HepG2 (cell line): ENCODE data around the gene TELO2. TPM values are rescaled to one million over a fixed set of nuclear protein-coding genes. Genes with fewer than 3 reads are reported as not detected.

Experiments
- ATAC-seq: fragments of 200-7000 bp; cut with Tn5 transposase; 3 replicates; pipeline ENCODE4 v1.9.1; 2020; ENCODE audit warnings: mild to moderate bottlenecking, moderate library complexity
- BruUV-seq: library from RNA; stranded (reverse); fragments of 400-500 nt; replicated peaks from 2 replicates; lab custom pipeline; 2021; lab: Mats Ljungman, UMichigan
- CTCF ChIA-PET: fragments of 300-600 bp; formaldehyde crosslinking; extraction: SDS; loops from one replicate; lab custom pipeline; 2021; ENCODE audit warnings: low total read pairs, inconsistent platforms, low intra/inter-chr PET ratio; lab: Yijun Ruan, JAX
- POLR2A ChIA-PET: fragments of 350-600 bp; sonication (Branson Sonifier 250); formaldehyde crosslinking; loops from one replicate; lab custom pipeline; 2020; ENCODE audit warnings: antibody characterized with exemption, inconsistent platforms; lab: Yijun Ruan, JAX
- DNase-seq: peaks from one replicate; pipeline ENCODE4 v3.0.0-alpha.2; 2015; ENCODE audit warnings: low spot score
- FAIRE-seq: peaks from 3 replicates; lab custom pipeline; 2011; peaks lifted over from hg19 to GRCh38; lab: Jason Lieb, UNC
- H2AFZ ChIP-seq: one replicate; pipeline ENCODE4 v1.6.1; 2011; ENCODE audit warnings: low read length, inconsistent platforms
- H3K27ac ChIP-seq: fragments of 300-600 bp; 3 replicates; pipeline ENCODE4 v1.8.0; 2011; ENCODE audit warnings: mixed run types, mild to moderate bottlenecking, mixed read lengths, low read length, inconsistent platforms; ENCODE audit not compliant: insufficient read depth; ENCODE audit errors: extremely low read length
- H3K27me3 ChIP-seq, 2 experiments: fragments of 200-600 bp in 1 of 2; 2 replicates in 1 of 2; 3 replicates in 1 of 2; pipeline versions ENCODE4 v1.6.0 to v1.8.0; 2011; ENCODE audit warnings: low read length in 2 of 2, mild to moderate bottlenecking in 2 of 2, moderate library complexity in 2 of 2, inconsistent platforms in 1 of 2; ENCODE audit not compliant: insufficient read depth in 2 of 2, control insufficient read depth in 1 of 2
- H3K36me3 ChIP-seq, 2 experiments: fragments of 200-600 bp in 1 of 2; replicated peaks in 1 of 2; 2 replicates in 1 of 2; 3 replicates in 1 of 2; pipeline versions ENCODE4 v1.5.1 to v1.8.0; 2011; ENCODE audit warnings: low read length in 2 of 2, inconsistent platforms in 1 of 2; ENCODE audit not compliant: insufficient read depth in 2 of 2, control insufficient read depth in 1 of 2
- H3K4me1 ChIP-seq: 2 replicates; pipeline ENCODE4 v1.5.1; 2012; ENCODE audit warnings: low read length, inconsistent platforms; ENCODE audit not compliant: insufficient read depth
- H3K4me2 ChIP-seq: 2 replicates; pipeline ENCODE4 v1.6.0; 2011; ENCODE audit warnings: low read depth, low read length, inconsistent platforms
- H3K4me3 ChIP-seq, 3 experiments: fragments of 200-600 bp in 1 of 3; sonication (generic), shearing (Covaris generic) in 1 of 3; replicated peaks in 1 of 3; 2 replicates each; pipeline ENCODE4 v1.5.1; 2011 to 2016; ENCODE audit warnings: low read length in 3 of 3, inconsistent platforms in 2 of 3, low read depth in 2 of 3, mild to moderate bottlenecking in 2 of 3, control low read depth in 1 of 3, mixed read lengths in 1 of 3; ENCODE audit not compliant: insufficient read depth in 1 of 3
- H3K79me2 ChIP-seq: one replicate; pipeline ENCODE4 v1.6.1; 2011; ENCODE audit warnings: low read length, inconsistent platforms; ENCODE audit not compliant: insufficient read depth
- H3K9ac ChIP-seq: 2 replicates; pipeline ENCODE4 v1.6.0; 2011; ENCODE audit warnings: mild to moderate bottlenecking, low read depth, low read length, inconsistent platforms; ENCODE audit not compliant: insufficient read depth
- H3K9me3 ChIP-seq: 2 replicates; pipeline ENCODE4 v1.5.1; 2012; ENCODE audit warnings: mild to moderate bottlenecking, low read length
- H4K20me1 ChIP-seq: 2 replicates; pipeline ENCODE4 v1.6.0; 2011; ENCODE audit warnings: inconsistent platforms, mild to moderate bottlenecking, low read length, moderate library complexity; ENCODE audit not compliant: insufficient read depth
- ATF7-NPFF ChIP-seq: sonication (generic); formaldehyde crosslinking; IDR thresholded peaks from 2 replicates; pipeline ENCODE4 v1.8.1; 2023; ENCODE audit warnings: mild to moderate bottlenecking, low read depth, missing genetic modification reagents, moderate library complexity
- CHCHD3 ChIP-seq: sonication (generic); formaldehyde crosslinking; IDR thresholded peaks from 2 replicates; pipeline ENCODE4 v1.8.0; 2022; ENCODE audit warnings: mild to moderate bottlenecking, missing genetic modification reagents, moderate library complexity
- FOXJ3 ChIP-seq: sonication (generic); formaldehyde crosslinking; IDR thresholded peaks from 2 replicates; pipeline ENCODE4 v1.4.0; 2020; ENCODE audit warnings: missing genetic modification reagents, mild to moderate bottlenecking, borderline replicate concordance
- HHEX ChIP-seq: IDR thresholded peaks from 2 replicates; pipeline ENCODE4 v1.6.1; 2016; ENCODE audit warnings: control low read depth
- KLF11 ChIP-seq: IDR thresholded peaks from 2 replicates; pipeline ENCODE4 v1.6.1; 2016; ENCODE audit warnings: missing compliant biosample characterization
- MZF1 ChIP-seq: sonication (generic); formaldehyde crosslinking; IDR thresholded peaks from 2 replicates; pipeline ENCODE4 v1.8.1; 2023; ENCODE audit warnings: mild to moderate bottlenecking, missing genetic modification reagents, borderline replicate concordance
- SSRP1 ChIP-seq: IDR thresholded peaks from 2 replicates; pipeline ENCODE4 v1.6.1; 2016; ENCODE audit warnings: control low read depth
- TAF1 ChIP-seq: sonication (generic); formaldehyde crosslinking; IDR thresholded peaks from 2 replicates; pipeline ENCODE4 v1.4.0; 2020; ENCODE audit warnings: missing genetic modification reagents
- THYN1 ChIP-seq: sonication (generic); formaldehyde crosslinking; IDR thresholded peaks from 2 replicates; pipeline ENCODE4 v1.8.1; 2023; ENCODE audit warnings: low read depth, mild to moderate bottlenecking, moderate library complexity, missing genetic modification reagents, borderline replicate concordance
- ZFX ChIP-seq: sonication (generic); formaldehyde crosslinking; IDR thresholded peaks from 2 replicates; pipeline ENCODE4 v1.4.0; 2020; ENCODE audit warnings: mild to moderate bottlenecking, low read depth, missing genetic modification reagents, moderate library complexity
- ZFY ChIP-seq: sonication (generic); formaldehyde crosslinking; IDR thresholded peaks from 2 replicates; pipeline ENCODE4 v1.4.0; 2020; ENCODE audit warnings: missing genetic modification reagents
- ZNF12 ChIP-seq: sonication (generic); formaldehyde crosslinking; IDR thresholded peaks from 2 replicates; pipeline ENCODE4 v1.5.0; 2020; ENCODE audit warnings: missing genetic modification reagents
- ZNF367 ChIP-seq: sonication (generic); formaldehyde crosslinking; IDR thresholded peaks from 2 replicates; pipeline ENCODE4 v1.4.0; 2020; ENCODE audit warnings: missing genetic modification reagents, borderline replicate concordance
- ZNF605 ChIP-seq: sonication (generic); formaldehyde crosslinking; IDR thresholded peaks from 2 replicates; pipeline ENCODE4 v1.8.0; 2022; ENCODE audit warnings: mild to moderate bottlenecking, missing genetic modification reagents
- WGBS: methylation state at CpG from one replicate; pipeline ENCODE4 v1.1.6; 2017; ENCODE audit warnings: low lambda C conversion rate; 5-methylcytosine and 5-hydroxymethylcytosine counted together
- in situ Hi-C: cut with HindIII; loops from 2 replicates; pipeline ENCODE4 v1.10.0; 2017; ENCODE audit warnings: low pct_unique_long_range_greater_than_20kb; ENCODE audit not compliant: extremely low pct_ligation_motif_present
- intact Hi-C: fragments of 100-400 bp; cut with micrococcal nuclease; formaldehyde crosslinking; loops from one replicate; pipeline ENCODE4 v1.10.0; 2022; ENCODE audit not compliant: unreplicated experiment
- polyA plus RNA-seq, 8 experiments: library from polyadenylated mRNA; depleted of rRNA in 3 of 8; stranded (reverse) in 7 of 8; unstranded in 1 of 8; fragments of >200 nt; fragmentation: Illumina TruSeq in 4 of 8; extraction: Trizol in 4 of 8; gene quantifications; 2 replicates each; pipeline versions ENCODE4 v1.2.1 to v1.2.3, GENCODE V29; 2011 to 2016; ENCODE audit warnings: low read depth in 4 of 8, missing spikeins in 1 of 8, mixed read lengths in 1 of 8; ENCODE audit not compliant: insufficient read depth in 1 of 8
- total RNA-seq, 5 experiments: library from RNA; depleted of rRNA; stranded (reverse); fragments of >200 nt; fragmentation: Illumina TruSeq; extraction: Trizol; gene quantifications; 2 replicates each; pipeline ENCODE4 v1.2.3, GENCODE V29; 2016; ENCODE audit warnings: low read depth in 1 of 5
- TF ChIP-seq, protein P1 (sequence below): sonication (generic); formaldehyde crosslinking; IDR thresholded peaks from 2 replicates; pipeline ENCODE4 v1.5.1; 2020; ENCODE audit warnings: mild to moderate bottlenecking, missing genetic modification reagents, moderate library complexity

TELO2 gene
- total and polyA plus RNA-seq, 2 of the 13 experiments (the other 11 are each of a cell fraction or from before 2014, with no cell fraction given), result 10.1 to 17.9 TPM

DNA sequence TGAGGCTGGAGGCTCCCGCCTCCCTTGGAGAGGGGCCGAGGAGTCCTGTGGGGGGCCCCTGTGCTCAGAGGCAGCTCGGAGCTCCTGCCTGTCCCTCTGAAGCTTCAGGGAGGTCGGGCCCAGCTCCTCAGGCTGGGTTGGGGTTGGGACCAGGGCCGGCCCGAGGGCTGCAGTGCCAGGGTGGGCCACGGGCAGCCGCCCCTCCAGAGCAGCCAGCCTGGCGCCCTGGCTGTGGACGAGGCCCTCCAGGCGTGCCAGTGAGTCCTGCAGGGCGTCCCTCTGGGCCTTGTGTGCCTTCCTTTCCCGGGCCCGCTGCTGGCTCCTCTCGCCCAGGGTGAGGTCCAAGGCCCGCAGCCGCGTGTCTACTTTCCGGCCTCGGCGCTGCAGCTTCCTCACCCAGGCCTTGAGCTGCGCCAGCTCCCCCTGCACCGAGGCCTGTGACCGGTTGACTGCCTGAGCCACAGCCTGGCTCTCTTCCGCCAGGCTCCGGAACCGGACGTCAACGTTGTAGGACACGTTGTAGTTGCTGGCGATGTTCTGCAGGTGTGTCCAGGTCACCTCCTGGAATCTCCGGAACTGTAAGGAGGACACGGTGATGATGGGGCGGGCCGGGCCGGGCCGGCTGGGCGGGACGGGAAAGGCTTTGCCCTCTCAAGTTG lies 5.6 kb upstream of the TELO2 start:
- in situ Hi-C loops (no loop called here), intact Hi-C loops (no loop called here)
- POLR2A ChIA-PET, result no interaction called here
- TF ChIP-seq CHCHD3 (CRISPR knock-in tag), result 0 out of 2 replicates have a peak, but pooled peaks have one; percentile 30
- no peak for TF ChIP-seq TAF1
- no peak for TF ChIP-seq THYN1 (CRISPR knock-in tag)
- TF ChIP-seq MZF1 (CRISPR knock-in tag), result no peak
- no peak for TF ChIP-seq ATF7-NPFF (CRISPR knock-in tag)
- TF ChIP-seq HHEX (CRISPR knock-in tag), result no peak
- TF ChIP-seq FOXJ3 (CRISPR knock-in tag), result no peak
- TF ChIP-seq ZNF605 (CRISPR knock-in tag), result no peak
- no peak for TF ChIP-seq SSRP1 (CRISPR knock-in tag)
- TF ChIP-seq ZFY, result peak; percentile 35
- TF ChIP-seq KLF11 (CRISPR knock-in tag), result no peak
- TF ChIP-seq, protein P1, sequence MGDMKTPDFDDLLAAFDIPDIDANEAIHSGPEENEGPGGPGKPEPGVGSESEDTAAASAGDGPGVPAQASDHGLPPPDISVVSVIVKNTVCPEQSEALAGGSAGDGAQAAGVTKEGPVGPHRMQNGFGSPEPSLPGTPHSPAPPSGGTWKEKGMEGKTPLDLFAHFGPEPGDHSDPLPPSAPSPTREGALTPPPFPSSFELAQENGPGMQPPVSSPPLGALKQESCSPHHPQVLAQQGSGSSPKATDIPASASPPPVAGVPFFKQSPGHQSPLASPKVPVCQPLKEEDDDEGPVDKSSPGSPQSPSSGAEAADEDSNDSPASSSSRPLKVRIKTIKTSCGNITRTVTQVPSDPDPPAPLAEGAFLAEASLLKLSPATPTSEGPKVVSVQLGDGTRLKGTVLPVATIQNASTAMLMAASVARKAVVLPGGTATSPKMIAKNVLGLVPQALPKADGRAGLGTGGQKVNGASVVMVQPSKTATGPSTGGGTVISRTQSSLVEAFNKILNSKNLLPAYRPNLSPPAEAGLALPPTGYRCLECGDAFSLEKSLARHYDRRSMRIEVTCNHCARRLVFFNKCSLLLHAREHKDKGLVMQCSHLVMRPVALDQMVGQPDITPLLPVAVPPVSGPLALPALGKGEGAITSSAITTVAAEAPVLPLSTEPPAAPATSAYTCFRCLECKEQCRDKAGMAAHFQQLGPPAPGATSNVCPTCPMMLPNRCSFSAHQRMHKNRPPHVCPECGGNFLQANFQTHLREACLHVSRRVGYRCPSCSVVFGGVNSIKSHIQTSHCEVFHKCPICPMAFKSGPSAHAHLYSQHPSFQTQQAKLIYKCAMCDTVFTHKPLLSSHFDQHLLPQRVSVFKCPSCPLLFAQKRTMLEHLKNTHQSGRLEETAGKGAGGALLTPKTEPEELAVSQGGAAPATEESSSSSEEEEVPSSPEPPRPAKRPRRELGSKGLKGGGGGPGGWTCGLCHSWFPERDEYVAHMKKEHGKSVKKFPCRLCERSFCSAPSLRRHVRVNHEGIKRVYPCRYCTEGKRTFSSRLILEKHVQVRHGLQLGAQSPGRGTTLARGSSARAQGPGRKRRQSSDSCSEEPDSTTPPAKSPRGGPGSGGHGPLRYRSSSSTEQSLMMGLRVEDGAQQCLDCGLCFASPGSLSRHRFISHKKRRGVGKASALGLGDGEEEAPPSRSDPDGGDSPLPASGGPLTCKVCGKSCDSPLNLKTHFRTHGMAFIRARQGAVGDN, result peak; percentile 50
- peak; percentile 20; the same call in 1 of the 2 replicates for TF ChIP-seq ZFX (CRISPR knock-in tag)
- no peak for TF ChIP-seq ZNF12 (CRISPR knock-in tag)
- no peak for TF ChIP-seq ZNF367 (CRISPR knock-in tag)
- DNase-seq, result no peak
- Histone ChIP-seq H3K4me2 (peak overlapping the region; percentile 7; the same call in 1 of the 2 replicates), H2AFZ (no peak overlapping the region), H3K27ac (no peak overlapping the region), H3K9me3 (no peaks in the 10 kb centered on the region), H4K20me1 (no peaks in the 10 kb centered on the region), H3K4me3 (peak overlapping the region in 1 of 3 experiments; percentile 3; a peak in 1 of 6 replicates), H3K36me3 (no peaks in the 10 kb centered on the region), H3K79me2 (no peaks in the 10 kb centered on the region), H3K4me1 (peaks cover 23% of the 10 kb centered on the region), H3K9ac (peak overlapping the region; percentile 34; the same call in 1 of the 2 replicates), H3K27me3 (peaks cover 3 to 48% of the 10 kb centered on the region in 2 experiments; a peak in 4 of 5 replicates)
- 50% methylated on average over 6 of the region's 39 CpGs for WGBS
- CTCF ChIA-PET, result no interaction called here
- no peak for FAIRE-seq
- no TSS peak for BruUV-seq
- peak; percentile 32 for ATAC-seq
